Liver (tissue), 9 donors: Measurements from ENCODE around the gene WDR19. TPM values are rescaled to one million over a fixed set of nuclear protein-coding genes. Genes with fewer than 3 reads are reported as not detected.

Experiments
- DNase-seq: peaks from one replicate; pipeline ENCODE4 v3.0.0-alpha.2; 2017; ENCODE audit warnings: low spot score
- H3K27ac ChIP-seq, 2 donors: one replicate each; pipeline ENCODE4 v1.7.0; 2013; ENCODE audit warnings: inconsistent platforms in 2 of 2, low read length in 2 of 2, control low read depth in 1 of 2, low read depth in 1 of 2, mild to moderate bottlenecking in 1 of 2
- H3K27me3 ChIP-seq, 4 donors: one replicate each; pipeline versions ENCODE4 v1.6.1 to v1.7.0; 2013; ENCODE audit warnings: low read length in 3 of 4, inconsistent platforms in 1 of 4, mild to moderate bottlenecking in 1 of 4, moderate library complexity in 1 of 4; ENCODE audit not compliant: control insufficient read depth in 4 of 4, insufficient read depth in 4 of 4
- H3K36me3 ChIP-seq, 4 donors: one replicate each; pipeline versions ENCODE4 v1.6.1 to v1.7.0; 2013; ENCODE audit warnings: low read length in 3 of 4, mild to moderate bottlenecking in 3 of 4, low read depth in 1 of 4, moderate library complexity in 1 of 4; ENCODE audit not compliant: control insufficient read depth in 4 of 4, insufficient read depth in 3 of 4
- H3K4me1 ChIP-seq, 4 donors: one replicate each; pipeline versions ENCODE4 v1.6.1 to v1.7.0; 2013; ENCODE audit warnings: low read length in 3 of 4, mild to moderate bottlenecking in 3 of 4, moderate library complexity in 1 of 4; ENCODE audit not compliant: control insufficient read depth in 4 of 4, insufficient read depth in 4 of 4
- H3K4me3 ChIP-seq, 3 donors: one replicate each; pipeline versions ENCODE4 v1.6.1 to v1.7.0; 2013; ENCODE audit warnings: low read length in 3 of 3, control low read depth in 1 of 3, low read depth in 1 of 3, mild to moderate bottlenecking in 1 of 3
- H3K9ac ChIP-seq, 2 donors: one replicate each; pipeline ENCODE4 v1.7.0; 2013; ENCODE audit warnings: low read length in 2 of 2, mild to moderate bottlenecking in 2 of 2, moderate library complexity in 2 of 2, control low read depth in 1 of 2, low read depth in 1 of 2
- H3K9me3 ChIP-seq, 4 donors: one replicate each; pipeline versions ENCODE4 v1.6.1 to v1.7.0; 2013; ENCODE audit warnings: low read length in 3 of 4; ENCODE audit not compliant: control insufficient read depth in 4 of 4
- ATF3 ChIP-seq: IDR thresholded peaks from 2 replicates; pipeline ENCODE4 v1.6.1; 2016; ENCODE audit warnings: antibody characterized with exemption
- CTCF ChIP-seq: fragments of 150-350 bp; IDR thresholded peaks from 2 replicates; pipeline ENCODE4 v1.5.1; 2017; ENCODE audit warnings: improper control_type of control experiment, low read depth, low read length; ENCODE audit not compliant: missing input control
- EGR1 ChIP-seq, 2 donors: IDR thresholded peaks; 2 replicates each; pipeline ENCODE4 v1.6.1; 2016 to 2018; ENCODE audit warnings: antibody characterized with exemption in 2 of 2, low read depth in 2 of 2
- FOXA1 ChIP-seq: IDR thresholded peaks from 2 replicates; pipeline ENCODE4 v1.6.1; 2016; ENCODE audit warnings: antibody characterized with exemption
- FOXA2 ChIP-seq: IDR thresholded peaks from 2 replicates; pipeline ENCODE4 v1.6.1; 2016; ENCODE audit warnings: antibody characterized with exemption
- GABPA ChIP-seq, 2 donors: IDR thresholded peaks in 1 of 2; conservative IDR thresholded peaks in 1 of 2; 2 replicates each; pipeline ENCODE4 v1.6.1; 2016; ENCODE audit warnings: antibody characterized with exemption in 2 of 2, mild to moderate bottlenecking in 1 of 2, moderate library complexity in 1 of 2
- HNF4A ChIP-seq, 2 donors: conservative IDR thresholded peaks; 2 replicates each; pipeline ENCODE4 v1.6.1; 2016; ENCODE audit warnings: antibody characterized with exemption in 2 of 2, mild to moderate bottlenecking in 2 of 2
- HNF4G ChIP-seq: IDR thresholded peaks from 2 replicates; pipeline ENCODE4 v1.6.1; 2016; ENCODE audit warnings: antibody characterized with exemption
- JUND ChIP-seq, 2 donors: IDR thresholded peaks; 2 replicates each; pipeline ENCODE4 v1.6.1; 2016; ENCODE audit warnings: antibody characterized with exemption in 2 of 2
- MAX ChIP-seq: IDR thresholded peaks from 2 replicates; pipeline ENCODE4 v1.6.1; 2016; ENCODE audit warnings: antibody characterized with exemption
- NR2F2 ChIP-seq: IDR thresholded peaks from 2 replicates; pipeline ENCODE4 v1.6.1; 2016; ENCODE audit warnings: antibody characterized with exemption
- RAD21 ChIP-seq, 2 donors: IDR thresholded peaks; 2 replicates each; pipeline ENCODE4 v1.6.1; 2016; ENCODE audit warnings: antibody characterized with exemption in 2 of 2, mild to moderate bottlenecking in 2 of 2
- REST ChIP-seq: IDR thresholded peaks from 2 replicates; pipeline ENCODE4 v1.6.1; 2016; ENCODE audit warnings: antibody characterized with exemption, mild to moderate bottlenecking
- RXRA ChIP-seq, 2 donors: IDR thresholded peaks; 2 replicates each; pipeline ENCODE4 v1.6.1; 2017 to 2018; ENCODE audit warnings: antibody characterized with exemption in 2 of 2, mild to moderate bottlenecking in 1 of 2
- SP1 ChIP-seq: IDR thresholded peaks from 2 replicates; pipeline ENCODE4 v1.6.1; 2018; ENCODE audit warnings: antibody characterized with exemption, mild to moderate bottlenecking
- TAF1 ChIP-seq: conservative IDR thresholded peaks from 2 replicates; pipeline ENCODE4 v1.6.1; 2016; ENCODE audit warnings: antibody characterized with exemption, mild to moderate bottlenecking
- ZBTB33 ChIP-seq: IDR thresholded peaks from 2 replicates; pipeline ENCODE4 v1.6.1; 2016; ENCODE audit warnings: antibody characterized with exemption
- WGBS: extraction: QIAGEN DNeasy Blood & Tissue Kit; methylation state at CpG from one replicate; pipeline ENCODE4 v1.1.7; 2013; 5-methylcytosine and 5-hydroxymethylcytosine counted together
- polyA plus RNA-seq, 2 donors: library from polyadenylated mRNA; stranded (reverse) in 1 of 2; unstranded in 1 of 2; fragments of 200-250 nt in 1 of 2; fragments of >200 nt in 1 of 2; fragmentation: Nextera tagmentation in 1 of 2; extraction: Ambion mirVana in 1 of 2; gene quantifications; one replicate each; pipeline versions ENCODE4 v1.2.1 to v1.2.3, GENCODE V29; 2013 to 2015
- total RNA-seq, 2 donors: library from RNA; depleted of rRNA; stranded (reverse); fragments of >200 nt; gene quantifications; one replicate each; pipeline ENCODE4 v1.2.3, GENCODE V29; 2014
- donor health status: healthy.
- donor health status: healthy.
- donor health status: healthy.
- donor health status: healthy.
- donor health status: healthy.

WDR19 gene
- total and polyA plus RNA-seq, 4 donors = 9.5 to 34.3 (median 17.7) TPM

- Histone ChIP-seq H3K9ac (no peak overlapping the region), H3K36me3 (peaks cover 4 to 24% (median 15%) of the 10 kb centered on the region in 4 donors), H3K4me3 (no peak overlapping the region), H3K27me3 (no peaks in the 10 kb centered on the region), H3K4me1 (no peaks in the 10 kb centered on the region), H3K27ac (no peak overlapping the region), H3K9me3 (no peaks in the 10 kb centered on the region)
- TF ChIP-seq REST = no peak
- TF ChIP-seq ATF3 = no peak
- no peak for TF ChIP-seq MAX
- TF ChIP-seq JUND (IDR thresholded peaks at IDR 0.05) = no peak
- TF ChIP-seq ZBTB33 = no peak
- TF ChIP-seq RXRA (IDR thresholded peaks at IDR 0.05) = no peak
- TF ChIP-seq EGR1 (IDR thresholded peaks at IDR 0.05; ENCODE audit: low read depth in 2 of 2) = no peak
- no peak for TF ChIP-seq NR2F2
- DNase-seq = no peak
- 97% methylated on average over 9 of the region's 9 CpGs for WGBS
These were observed 96.1 kb downstream of the WDR19 start for GRCh38 chr4:39278476-39278875.

- no peaks in the 10 kb centered on the region for H3K27me3 ChIP-seq
- no peak overlapping the region for H3K9ac ChIP-seq
- no peak overlapping the region for H3K27ac ChIP-seq
- no peaks in the 10 kb centered on the region for H3K4me1 ChIP-seq
- DNase-seq = no peak
- H3K4me3 ChIP-seq = no peak overlapping the region
- TF ChIP-seq NR2F2 (no peak), REST (no peak), JUND (IDR thresholded peaks at IDR 0.05) (no peak), HNF4G (no peak), RXRA (IDR thresholded peaks at IDR 0.05) (no peak), FOXA1 (no peak), ATF3 (no peak), GABPA (IDR thresholded peaks at IDR 0.05 in 1 of 2, conservative IDR thresholded peaks at IDR 0.05 in 1 of 2) (no peak), RAD21 (IDR thresholded peaks at IDR 0.05) (no peak), FOXA2 (no peak), ZBTB33 (no peak), SP1 (no peak), TAF1 (no peak), CTCF (no peak), HNF4A (conservative IDR thresholded peaks at IDR 0.05) (no peak), EGR1 (IDR thresholded peaks at IDR 0.05; ENCODE audit: low read depth in 2 of 2) (no peak), MAX (no peak)
- WGBS = 94% methylated on average over 5 of the region's 5 CpGs
- H3K36me3 ChIP-seq = peaks cover 3 to 21% (median 11%) of the 10 kb centered on the region in 4 donors
- no peaks in the 10 kb centered on the region for H3K9me3 ChIP-seq
These were observed 97.1 kb downstream of the WDR19 start for GRCh38 chr4:39279416-39279815.
